ENCODE data around the gene WDR46.

Gene WDR46

GRCh38 chr6:33259032-33259431, 30.0 kb downstream of the WDR46 start:
- no peak for DNase-seq

- DNase-seq: no peak
Observed at GRCh38 chr6:33254591-33254990, 34.4 kb downstream of the WDR46 start.

GRCh38 chr6:33252759-33253158, 36.3 kb downstream of the WDR46 start:
- DNase-seq: no peak

GRCh38 chr6:33251395-33252012, 37.5 kb downstream of the WDR46 start:
- DNase-seq: no peak

- DNase-seq: no peak
Observed at GRCh38 chr6:33250731-33251130, 38.3 kb downstream of the WDR46 start.

GRCh38 chr6:33249732-33250630, 39.1 kb downstream of the WDR46 start:
- no peak for DNase-seq

- peak; percentile 97 to 99 for DNase-seq
Observed at GRCh38 chr6:33248932-33249731, 39.9 kb downstream of the WDR46 start.

- no peak for DNase-seq
Observed at GRCh38 chr6:33248643-33248931, 40.5 kb downstream of the WDR46 start.

GRCh38 chr6:33247977-33248642, 40.9 kb downstream of the WDR46 start:
- peak in 1 of 2 experiments; percentile 49 for DNase-seq

- no peak for DNase-seq
Observed at GRCh38 chr6:33243476-33243875, 45.6 kb downstream of the WDR46 start.

GRCh38 chr6:33241968-33242367, 47.1 kb downstream of the WDR46 start:
- DNase-seq: no peak

- no peak for DNase-seq
Observed at GRCh38 chr6:33237741-33238140, 51.3 kb downstream of the WDR46 start.

- no peak for DNase-seq
Observed at GRCh38 chr6:33236852-33237251, 52.2 kb downstream of the WDR46 start.

GRCh38 chr6:33236328-33236727, 52.7 kb downstream of the WDR46 start:
- no peak for DNase-seq

- DNase-seq: no peak
Observed at GRCh38 chr6:33235221-33235634, 53.8 kb downstream of the WDR46 start.

All from cerebellar nuclear complex (tissue), 1 donor.